ENCODE measurements around the gene DUSP19.

DNA sequence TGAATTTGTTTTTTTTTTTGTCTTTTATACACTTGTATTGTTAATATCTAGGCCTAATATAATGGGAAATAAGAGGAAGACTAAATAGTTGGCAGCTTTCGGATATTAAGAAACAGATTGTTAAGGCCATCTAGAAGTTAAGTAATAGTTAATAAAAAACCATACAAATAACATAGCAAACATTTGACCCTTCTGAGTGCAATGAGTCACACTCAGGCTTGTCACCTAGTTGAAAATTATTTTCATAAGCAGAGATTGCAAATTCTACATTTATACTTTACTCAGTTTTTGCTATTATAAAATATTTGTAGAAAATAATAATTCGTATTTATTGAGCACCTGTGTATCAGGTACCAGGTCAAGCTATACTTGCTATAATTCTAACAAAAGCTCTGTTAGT lies 48.1 kb downstream of the DUSP19 start:
- TF ChIP-seq CTCF (IDR thresholded peaks at IDR 0.05): no peak
- TF ChIP-seq POLR2A (IDR thresholded peaks at IDR 0.05): no peak
- TF ChIP-seq POLR2AphosphoS5 (IDR thresholded peaks at IDR 0.05): no peak
